B cell (primary cell): ENCODE data around the gene AFF3. TPM values are rescaled to one million over a fixed set of nuclear protein-coding genes. Genes with fewer than 3 reads are reported as not detected.
"Not testable (repeated sequence)": the region's sequence is repeated elsewhere in the genome, so short reads cannot be mapped to it uniquely, and the experiment has no call there.

Source experiments
- ATAC-seq: fragments of 200-7000 bp; cut with Tn5 transposase; one replicate; pipeline ENCODE4 v1.10.0; 2021; ENCODE audit warnings: low read depth, mild to moderate bottlenecking, moderate number of reproducible peaks, moderate library complexity
- CTCF ChIA-PET: fragments of 350-600 bp; sonication (Branson Sonifier 250); formaldehyde crosslinking; loops from one replicate; lab custom pipeline; 2021; ENCODE audit warnings: antibody characterized with exemption, inconsistent platforms; lab: Charles Lee
- POLR2A ChIA-PET: fragments of 350-600 bp; sonication (Branson Sonifier 250); formaldehyde crosslinking; loops from one replicate; lab custom pipeline; 2021; ENCODE audit warnings: antibody characterized with exemption; lab: Charles Lee
- DNase-seq: peaks from one replicate; pipeline ENCODE4 v3.0.0; 2013
- H2AFZ ChIP-seq: 2 replicates; pipeline ENCODE4 v1.6.1; 2012; ENCODE audit warnings: mild to moderate bottlenecking, low read depth, low read length; ENCODE audit not compliant: insufficient read depth, poor library complexity, severe bottlenecking
- H3K27ac ChIP-seq, 2 donors: 1 replicate in 1 of 2; 2 replicates in 1 of 2; pipeline ENCODE4 v1.5.1; 2012 to 2013; ENCODE audit warnings: low read length in 2 of 2, mild to moderate bottlenecking in 2 of 2, moderate library complexity in 1 of 2
- H3K27me3 ChIP-seq, 4 experiments: fragments of 200-600 bp in 1 of 4; sonication (generic) in 1 of 4; replicated peaks in 1 of 4; 1 replicate in 2 of 4; 2 replicates in 2 of 4; pipeline versions ENCODE4 v1.6.1 to v1.7.0; 2013 to 2016; ENCODE audit warnings: low read length in 3 of 4, mild to moderate bottlenecking in 2 of 4, mixed read lengths in 1 of 4, moderate library complexity in 1 of 4; ENCODE audit not compliant: insufficient read depth in 4 of 4, control insufficient read depth in 3 of 4; ENCODE audit errors: control extremely low read depth in 1 of 4
- H3K36me3 ChIP-seq, 2 experiments: replicated peaks in 1 of 2; 1 replicate in 1 of 2; 2 replicates in 1 of 2; pipeline versions ENCODE4 v1.6.1 to v1.7.1; 2013; ENCODE audit warnings: low read length in 1 of 2; ENCODE audit not compliant: insufficient read depth in 2 of 2, control insufficient read depth in 1 of 2; ENCODE audit errors: control extremely low read depth in 1 of 2, extremely low read depth in 1 of 2
- H3K4me1 ChIP-seq, 2 donors: fragments of 200-600 bp in 1 of 2; sonication (generic) in 1 of 2; 1 replicate in 1 of 2; 2 replicates in 1 of 2; pipeline versions ENCODE4 v1.5.1 to v1.6.1; 2013 to 2017; ENCODE audit warnings: low read length in 2 of 2; ENCODE audit not compliant: control insufficient read depth in 2 of 2, insufficient read depth in 2 of 2
- H3K4me2 ChIP-seq: replicated peaks from 2 replicates; pipeline ENCODE3; 2012; ENCODE audit warnings: mild to moderate bottlenecking, low read depth, low read length; ENCODE audit not compliant: poor library complexity, severe bottlenecking
- H3K4me3 ChIP-seq, 5 experiments: fragments of 200-600 bp in 1 of 5; sonication (generic) in 1 of 5; 1 replicate in 3 of 5; 2 replicates in 2 of 5; pipeline versions ENCODE4 v1.5.1 to v1.7.0; 2011 to 2016; ENCODE audit warnings: low read length in 4 of 5, mild to moderate bottlenecking in 4 of 5, low read depth in 2 of 5, control low read depth in 1 of 5, moderate library complexity in 1 of 5; ENCODE audit not compliant: insufficient read depth in 1 of 5; ENCODE audit errors: control extremely low read depth in 1 of 5, extremely low read depth in 1 of 5
- H3K79me2 ChIP-seq: fragments of 200-600 bp; sonication (generic); one replicate; pipeline ENCODE4 v1.6.0; 2016; ENCODE audit warnings: low read length; ENCODE audit not compliant: control insufficient read depth, insufficient read depth
- H3K9ac ChIP-seq: fragments of 200-600 bp; sonication (generic); 2 replicates; pipeline ENCODE4 v1.6.1; 2017; ENCODE audit warnings: mild to moderate bottlenecking, low read length, moderate library complexity
- H3K9me3 ChIP-seq, 3 donors: one replicate each; pipeline versions ENCODE4 v1.6.1 to v1.7.1; 2013; ENCODE audit warnings: low read length in 2 of 3; ENCODE audit not compliant: control insufficient read depth in 2 of 3, insufficient read depth in 1 of 3; ENCODE audit errors: control extremely low read depth in 1 of 3
- H4K20me1 ChIP-seq: 2 replicates; pipeline ENCODE4 v1.6.0; 2012; ENCODE audit warnings: mild to moderate bottlenecking, low read length; ENCODE audit not compliant: insufficient read depth, control insufficient read depth, poor library complexity, severe bottlenecking
- H3K27ac Mint-ChIP-seq: one replicate; pipeline ENCODE4 v1.8.0; 2021; ENCODE audit warnings: mixed read lengths
- H3K27me3 Mint-ChIP-seq: one replicate; pipeline ENCODE4 v1.8.0; 2021; ENCODE audit warnings: mixed read lengths
- H3K4me1 Mint-ChIP-seq: one replicate; pipeline ENCODE4 v1.8.0; 2021; ENCODE audit warnings: mixed read lengths
- H3K4me3 Mint-ChIP-seq: one replicate; pipeline ENCODE4 v1.8.0; 2021; ENCODE audit warnings: mixed read lengths
- H3K9me3 Mint-ChIP-seq: one replicate; pipeline ENCODE4 v1.8.0; 2022; ENCODE audit warnings: mixed read lengths; ENCODE audit not compliant: insufficient read depth
- CTCF ChIP-seq: fragments of 200-600 bp; IDR thresholded peaks from one replicate; pipeline ENCODE4 v1.8.0; 2022; ENCODE audit warnings: antibody characterized with exemption, mild to moderate bottlenecking
- EZH2 ChIP-seq: IDR thresholded peaks from 2 replicates; pipeline ENCODE4 v1.6.1; 2012; ENCODE audit warnings: borderline replicate concordance, low read depth, mild to moderate bottlenecking, moderate library complexity, low read length; ENCODE audit not compliant: insufficient read depth, poor library complexity, severe bottlenecking
- WGBS: methylation state at CpG from one replicate; pipeline ENCODE4 v1.1.5; 2013; ENCODE audit warnings: missing lambda C conversion rate; ENCODE audit not compliant: insufficient coverage; 5-methylcytosine and 5-hydroxymethylcytosine counted together
- intact Hi-C: fragments of 100-400 bp; cut with micrococcal nuclease; formaldehyde crosslinking; loops from one replicate; pipeline ENCODE4 v1.10.0; 2022
- polyA plus RNA-seq: library from polyadenylated mRNA; depleted of rRNA; stranded (reverse); fragments of >200 nt; gene quantifications from 2 replicates; pipeline ENCODE4 v1.2.3, GENCODE V29; 2012
- total RNA-seq, 2 donors: library from RNA; stranded (reverse); fragments of 120-200 nt in 1 of 2; gene quantifications; 1 replicate in 1 of 2; 2 replicates in 1 of 2; pipeline versions ENCODE4 v1.2.3 to v1.2.4, GENCODE V29; 2013 to 2022

The AFF3 gene
- total and polyA plus RNA-seq, 2 donors (not counting 1 experiment from before 2014, with no cell fraction given), result 117 to 830 TPM

GRCh38 chr2:99504844-99505584, 637.4 kb downstream of the AFF3 start:
- H3K9me3 ChIP-seq, result no peaks in the 10 kb centered on the region
- no peak overlapping the region for H3K27ac Mint-ChIP-seq

GRCh38 chr2:99503662-99504416, 638.6 kb downstream of the AFF3 start:
- H3K27ac ChIP-seq, POLR2A ChIA-PET, DNase-seq, H3K36me3 ChIP-seq, H4K20me1 ChIP-seq, H3K9ac ChIP-seq, H3K27ac Mint-ChIP-seq, H3K27me3 ChIP-seq, CTCF ChIA-PET, ATAC-seq, H3K4me3 Mint-ChIP-seq, H2AFZ ChIP-seq, H3K9me3 Mint-ChIP-seq, H3K79me2 ChIP-seq, H3K4me2 ChIP-seq, H3K9me3 ChIP-seq, intact Hi-C loops, H3K4me3 ChIP-seq: not testable (repeated sequence)
- H3K27me3 Mint-ChIP-seq, result peaks cover 19% of the 10 kb centered on the region
- peaks cover 19% of the 10 kb centered on the region for H3K4me1 Mint-ChIP-seq
- peaks cover 3 to 10% of the 10 kb centered on the region in 2 donors for H3K4me1 ChIP-seq
- 94% methylated on average over 4 of the region's 8 CpGs for WGBS

More at GRCh38 chr2:99504844-99505584, 637.4 kb downstream of the AFF3 start:
- no peaks in the 10 kb centered on the region for H3K79me2 ChIP-seq
- H2AFZ ChIP-seq, result peak overlapping the region; percentile 29
- POLR2A ChIA-PET, result no interaction called here
- no peaks in the 10 kb centered on the region for H3K9me3 Mint-ChIP-seq
- H3K4me3 ChIP-seq, result no peak overlapping the region
- H3K4me2 ChIP-seq, result peak overlapping the region; percentile 33
- H3K27me3 ChIP-seq, result peaks cover 0 to 1% (median under 1%) of the 10 kb centered on the region in 4 experiments
- no peak for TF ChIP-seq CTCF
- TF ChIP-seq EZH2, result no peak
- CTCF ChIA-PET, result no interaction called here
- peak overlapping the region; percentile 32 for H3K4me3 Mint-ChIP-seq
- no peak overlapping the region for H3K9ac ChIP-seq
- ATAC-seq, result no peak
- peaks cover 7% of the 10 kb centered on the region for H3K27me3 Mint-ChIP-seq
- peaks cover 3 to 10% of the 10 kb centered on the region in 2 donors for H3K4me1 ChIP-seq
- no peaks in the 10 kb centered on the region for H3K36me3 ChIP-seq
- no CpG with 5 or more reads among the region's 4 CpGs for WGBS
- H3K4me1 Mint-ChIP-seq, result peaks cover 19% of the 10 kb centered on the region
- DNase-seq, result no peak
- no peaks in the 10 kb centered on the region for H4K20me1 ChIP-seq
- intact Hi-C loops, result no loop called here
- H3K27ac ChIP-seq, result peak overlapping the region in 1 of 2 donors; percentile 44
